HG03575 (cell line): ENCODE data around the gene LRIT2.
A peak's percentile ranks its signal among the peaks of the same experiment; 100 is the strongest.

Experiments used
- ATAC-seq: cut with Tn5 transposase; IDR thresholded peaks from one replicate; pipeline ENCODE4 v1.9.1; 2021; ENCODE audit not compliant: unreplicated experiment, insufficient number of reproducible peaks, low FRiP score; ENCODE audit errors: extremely low read depth

Gene LRIT2

DNA sequence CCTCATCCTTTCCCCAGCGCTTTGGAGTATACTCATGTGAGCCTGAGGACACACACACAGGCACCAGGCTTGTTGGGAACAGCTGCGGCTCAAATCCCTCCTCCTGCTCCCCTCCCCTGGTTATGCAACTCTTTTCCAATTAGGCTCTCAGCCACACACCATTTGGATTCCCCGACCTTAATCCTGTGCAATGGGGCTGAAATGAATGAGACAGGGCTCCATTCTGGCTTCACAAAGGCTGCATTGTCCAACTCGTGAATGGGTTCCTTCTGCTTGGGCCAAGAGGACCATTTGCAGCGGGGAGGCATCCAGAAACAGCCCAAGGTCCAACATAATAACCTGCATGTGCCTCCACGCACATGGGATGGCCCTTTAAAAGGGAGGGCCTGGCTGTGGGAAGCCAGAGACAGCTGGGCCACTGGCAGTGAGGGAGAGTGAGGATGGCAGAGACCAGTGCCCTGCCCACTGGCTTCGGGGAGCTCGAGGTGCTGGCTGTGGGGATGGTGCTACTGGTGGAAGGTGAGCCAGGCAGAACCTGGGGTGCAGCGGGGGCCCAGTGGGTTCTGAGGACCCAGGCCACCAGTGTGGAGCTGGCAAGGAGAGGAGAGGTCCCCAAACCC lies 19.4 kb upstream of the LRIT2 start, which contains the start of gene RGR:
Gene RGR (plus strand): TSS at position 403 of the 620 bp plus-strand sequence. CDS start 38 bp downstream, at position 441.
- no peak for ATAC-seq

DNA sequence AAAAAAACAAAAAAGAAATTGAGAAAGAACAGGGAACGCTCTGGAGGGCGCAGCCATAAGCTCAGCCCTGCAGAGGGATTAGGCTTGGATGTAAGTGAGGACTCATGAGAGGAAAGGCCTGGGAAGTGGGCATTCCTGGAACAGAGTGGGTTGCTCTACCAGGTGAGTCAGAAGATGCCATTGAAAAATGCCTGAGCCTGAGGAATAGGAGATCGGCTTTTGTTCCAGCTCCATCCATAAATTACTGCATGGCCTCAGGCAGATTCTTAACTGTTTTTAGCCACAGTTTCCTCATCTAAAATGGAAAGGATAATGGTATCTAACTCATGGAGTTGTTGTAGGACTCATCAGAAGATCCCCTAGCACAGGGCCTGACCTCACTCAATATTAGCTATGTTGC lies 18.4 kb upstream of the LRIT2 start:
- ATAC-seq = no peak

DNA sequence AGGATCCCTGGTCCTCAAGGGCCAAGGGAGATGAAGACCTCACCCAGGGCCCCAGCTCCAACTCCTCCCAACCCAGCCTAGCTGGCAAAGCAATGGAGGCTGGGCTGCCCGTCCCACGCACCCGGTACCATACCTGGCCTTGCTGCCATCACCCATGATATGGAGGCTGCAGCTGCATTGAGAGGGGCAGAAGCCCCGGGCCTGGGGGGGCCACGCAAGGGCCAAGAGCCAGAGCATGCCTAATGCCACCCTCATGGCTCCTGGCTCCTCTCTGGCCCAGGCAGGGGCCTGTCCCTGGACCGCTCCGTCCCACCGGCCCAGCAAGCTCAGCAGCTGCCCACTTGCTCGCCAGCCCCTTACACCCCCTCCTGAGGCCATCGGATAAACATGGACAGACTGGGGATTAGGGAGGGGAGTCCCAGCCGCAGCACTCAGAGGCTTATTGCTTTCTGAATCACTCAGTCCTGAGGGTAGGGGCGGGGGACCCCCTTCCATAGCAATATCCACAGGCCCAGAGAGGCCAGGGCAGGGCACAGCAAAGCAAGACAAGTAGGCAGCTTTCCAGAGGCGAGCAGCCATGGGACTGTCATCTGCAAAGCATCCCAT lies 15.9 kb upstream of the LRIT2 start, which contains the start of gene LRIT1:
Gene LRIT1 (minus strand): TSS at position 362 of the 606 bp plus-strand sequence. CDS start 107 bp downstream, at position 255.
- no peak for ATAC-seq

GRCh38 chr10:84238909-84239308 lies 13.6 kb upstream of the LRIT2 start:
- ATAC-seq = no peak

DNA sequence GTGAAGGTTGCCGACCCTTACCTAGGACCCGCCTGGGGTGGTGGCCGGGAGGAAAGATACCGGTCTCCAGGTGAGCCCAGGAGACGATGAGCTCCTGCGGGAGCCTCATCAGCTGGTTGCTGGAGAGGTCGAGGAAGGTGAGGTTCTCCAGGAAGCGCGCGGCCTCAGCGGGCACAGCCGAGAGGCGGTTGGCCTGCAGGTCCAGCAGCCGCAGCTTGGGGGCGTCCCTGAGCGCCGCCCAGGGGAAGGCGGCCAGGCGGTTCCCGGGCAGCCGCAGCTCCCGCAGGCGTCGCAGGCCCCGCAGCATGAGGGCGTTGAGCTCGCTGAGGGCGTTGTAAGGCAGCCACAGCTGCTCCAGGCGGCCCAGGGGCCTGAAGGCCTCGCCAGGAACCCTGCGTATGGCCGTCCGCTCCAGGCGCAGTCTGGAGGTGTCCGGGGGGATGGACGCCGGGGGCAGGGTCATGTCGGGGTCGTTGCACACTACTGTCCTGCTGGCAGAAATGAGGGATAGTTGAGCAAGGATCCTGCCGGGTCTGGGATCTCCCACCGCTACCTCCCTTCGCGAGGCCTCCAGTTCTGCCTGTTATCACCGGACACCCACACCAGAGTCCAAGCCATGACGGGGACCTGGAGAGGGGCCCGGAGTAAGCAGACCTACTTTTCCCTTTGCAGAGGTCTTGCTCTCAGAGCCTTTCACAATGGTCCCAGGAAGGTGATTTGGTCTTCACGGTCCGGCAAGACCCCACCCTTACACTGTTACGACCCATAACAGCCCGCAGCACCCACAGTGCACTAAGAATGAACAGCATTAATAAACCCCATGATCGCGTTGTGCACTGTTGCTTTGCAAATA lies 12.1 kb upstream of the LRIT2 start:
- no peak for ATAC-seq

GRCh38 chr10:84236807-84237198 lies 11.5 kb upstream of the LRIT2 start:
- ATAC-seq = no peak

- no peak for ATAC-seq
These were observed 9.8 kb upstream of the LRIT2 start for GRCh38 chr10:84235096-84235495.

DNA sequence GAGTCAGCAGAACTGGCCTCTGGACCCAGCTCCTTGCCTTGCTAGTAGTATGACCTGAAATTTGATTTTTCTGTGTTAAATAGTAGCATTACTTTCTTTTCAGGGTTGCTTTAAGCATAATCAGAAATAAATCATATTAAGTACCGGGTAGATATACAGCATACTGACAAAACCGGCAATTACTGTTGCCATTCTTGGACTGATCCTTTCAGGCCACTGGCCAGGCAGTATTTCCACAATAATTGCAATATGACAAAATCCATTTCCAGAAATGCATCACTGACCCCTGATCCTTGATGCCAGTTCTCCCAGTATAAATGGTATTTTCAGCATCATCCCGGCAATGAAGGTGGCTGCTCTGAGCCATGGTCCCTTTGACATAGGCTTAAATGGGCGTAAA lies 9.1 kb upstream of the LRIT2 start:
- no peak for ATAC-seq

- ATAC-seq = no peak
These were observed 8.6 kb upstream of the LRIT2 start for GRCh38 chr10:84233940-84234339.

- no peak for ATAC-seq
These were observed 7.0 kb upstream of the LRIT2 start for GRCh38 chr10:84232376-84232775.

DNA sequence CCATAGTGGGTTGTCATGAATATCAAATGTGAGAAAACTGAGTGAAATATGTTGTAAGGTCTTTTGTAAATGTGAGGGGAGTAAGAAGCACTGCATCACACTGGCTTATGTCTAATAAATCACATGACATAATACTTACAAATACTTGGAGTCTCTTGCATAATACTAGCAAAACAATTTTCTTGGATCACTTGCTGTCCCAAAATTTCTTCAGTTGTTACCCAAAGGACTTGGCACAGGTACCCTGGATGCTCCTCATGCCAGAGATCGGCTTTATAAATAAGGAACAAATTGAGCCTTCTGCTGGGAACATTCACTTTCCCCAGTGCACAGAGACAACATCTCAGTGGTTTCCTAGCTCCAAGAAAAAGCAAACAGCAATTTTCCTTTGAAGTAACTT lies 5.0 kb upstream of the LRIT2 start:
- ATAC-seq = no peak

DNA sequence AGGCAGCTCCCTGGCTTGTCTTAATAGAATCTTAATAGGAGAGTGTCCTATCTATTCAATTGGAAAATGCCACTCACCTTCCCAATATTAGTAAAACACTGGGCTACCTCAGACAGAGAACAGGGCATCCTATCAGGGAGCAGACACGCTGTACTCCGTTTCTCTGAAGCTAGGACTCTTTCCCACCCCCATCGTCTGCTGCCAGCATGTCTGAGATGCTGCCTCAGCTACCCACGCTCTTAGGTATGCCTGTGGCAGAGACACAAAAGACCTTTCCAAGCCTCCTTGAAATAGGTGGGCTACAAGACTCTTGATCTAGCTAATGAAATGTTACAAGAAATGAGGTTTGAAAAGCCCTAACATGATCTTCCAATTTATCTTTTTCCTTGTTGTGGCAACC lies 2.5 kb upstream of the LRIT2 start:
- ATAC-seq = no peak

- no peak for ATAC-seq
These were observed 1.3 kb upstream of the LRIT2 start for GRCh38 chr10:84226616-84227015.

DNA sequence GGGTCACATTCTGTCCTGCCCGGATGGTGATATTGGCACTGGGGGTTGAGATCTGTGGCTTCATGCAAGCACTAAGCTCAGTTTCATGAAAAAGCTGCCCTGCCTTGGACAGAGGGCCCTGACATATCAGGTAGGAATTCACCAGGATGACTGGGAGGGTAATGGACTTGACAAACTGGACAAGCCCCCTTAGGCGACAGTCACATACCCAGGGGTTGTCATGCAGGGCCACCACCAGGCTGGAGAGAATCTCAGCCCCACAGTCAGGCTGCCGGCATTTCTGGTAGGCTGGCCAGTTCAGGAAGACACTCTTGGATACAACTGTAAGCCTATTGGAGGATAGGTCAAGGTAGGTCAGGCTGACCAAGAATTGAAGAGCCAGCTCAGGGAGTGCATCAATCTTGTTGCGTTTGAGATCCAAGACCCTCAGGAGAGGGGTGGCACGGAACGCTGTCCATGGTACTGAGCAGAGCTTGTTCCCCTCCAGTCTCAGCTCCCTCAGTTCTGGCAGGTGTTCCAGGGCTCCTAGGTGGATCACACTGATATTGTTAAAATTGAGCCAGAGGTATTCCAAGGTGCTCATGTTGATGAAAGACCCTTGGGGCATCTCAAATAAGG lies 824 bp downstream of the LRIT2 start:
- no peak for ATAC-seq

DNA sequence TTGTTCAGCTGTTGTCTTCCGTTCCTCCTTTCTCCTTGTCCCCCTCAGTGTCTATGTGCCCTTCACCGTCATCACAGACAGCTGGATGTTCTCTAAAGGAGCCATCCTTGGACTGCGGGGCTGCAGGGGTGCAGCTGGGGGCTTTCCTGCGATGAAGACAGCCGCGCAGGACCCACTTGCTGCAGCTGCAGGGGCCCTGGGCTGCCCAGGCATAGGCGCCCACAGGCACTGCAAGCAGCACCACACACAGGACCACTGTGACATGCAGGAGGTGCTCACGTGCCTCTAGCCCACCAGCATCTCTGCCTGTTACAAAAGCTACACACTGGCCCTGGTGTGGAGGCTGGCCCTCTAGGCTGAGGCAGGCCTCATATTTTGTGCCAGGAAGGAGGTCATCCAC lies 3.4 kb downstream of the LRIT2 start:
- no peak for ATAC-seq

DNA sequence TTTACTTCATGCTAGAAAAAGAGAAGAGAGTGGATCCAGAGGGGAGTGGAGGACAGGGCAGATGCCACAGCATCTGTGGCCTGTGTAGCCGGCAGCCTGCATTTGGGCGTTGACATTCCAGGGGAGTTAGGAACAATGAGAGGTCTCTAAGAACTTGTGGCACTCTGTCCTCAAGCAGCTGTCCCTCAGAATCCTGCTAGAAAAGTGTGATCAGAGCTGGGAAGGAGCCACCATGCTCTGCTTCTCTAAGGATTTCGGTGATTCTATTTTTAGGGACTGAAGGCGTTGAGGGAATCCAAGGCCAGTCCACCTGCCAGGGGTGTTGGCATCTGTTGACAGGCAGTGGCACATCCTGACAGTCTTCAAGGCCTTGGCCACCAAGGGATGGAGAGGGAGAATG lies 7.6 kb downstream of the LRIT2 start:
- no peak for ATAC-seq

DNA sequence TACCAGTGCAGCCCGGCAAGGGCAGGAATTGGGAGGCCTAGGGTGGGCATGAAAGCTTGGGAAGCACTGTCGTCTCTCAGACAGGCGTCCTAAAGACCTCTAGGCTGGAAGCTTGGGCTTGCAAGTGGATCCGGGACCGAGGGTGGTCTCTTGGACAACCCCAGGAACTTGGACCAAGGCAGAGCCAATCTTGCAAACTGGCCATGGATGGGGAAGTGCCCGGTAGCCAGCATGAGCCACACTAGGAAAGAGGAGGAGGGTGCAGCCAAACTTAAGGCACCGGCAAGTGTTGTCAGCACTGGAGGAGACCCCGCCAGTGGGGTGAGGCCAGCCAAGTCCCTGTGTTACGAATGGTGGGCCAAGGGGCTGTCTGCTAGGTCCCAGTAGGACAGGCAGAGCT lies 8.5 kb downstream of the LRIT2 start:
- ATAC-seq = no peak

DNA sequence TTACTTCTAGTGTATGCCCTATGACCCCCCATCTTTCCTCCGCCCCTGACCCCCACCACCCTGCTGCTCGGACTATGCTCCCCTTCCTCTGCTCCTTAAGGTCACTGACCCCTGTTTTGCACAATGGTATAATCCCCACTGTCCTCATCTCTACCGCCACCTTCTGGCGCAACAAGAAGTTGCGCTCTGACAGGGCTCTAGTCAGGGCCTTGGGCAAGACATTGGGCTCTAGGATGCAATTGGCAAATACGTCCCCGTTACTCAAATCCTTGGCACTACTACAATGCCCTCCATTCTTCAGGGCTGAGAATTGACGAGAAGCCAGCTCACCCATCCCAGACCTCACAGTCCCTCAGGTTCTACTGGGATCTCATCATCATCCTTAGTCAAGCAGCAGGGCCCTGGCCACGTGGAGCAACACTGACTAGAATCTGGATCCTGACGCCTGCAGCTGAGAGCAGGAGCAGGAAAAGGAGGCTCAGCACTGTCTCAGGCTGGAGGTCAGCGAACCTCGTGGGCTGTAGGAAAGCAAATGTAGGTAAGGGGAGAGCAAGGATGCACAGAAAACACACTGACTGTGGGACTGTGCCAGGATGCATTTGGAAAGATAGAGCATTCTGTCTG lies 10.6 kb downstream of the LRIT2 start:
- ATAC-seq = peak; percentile 73

DNA sequence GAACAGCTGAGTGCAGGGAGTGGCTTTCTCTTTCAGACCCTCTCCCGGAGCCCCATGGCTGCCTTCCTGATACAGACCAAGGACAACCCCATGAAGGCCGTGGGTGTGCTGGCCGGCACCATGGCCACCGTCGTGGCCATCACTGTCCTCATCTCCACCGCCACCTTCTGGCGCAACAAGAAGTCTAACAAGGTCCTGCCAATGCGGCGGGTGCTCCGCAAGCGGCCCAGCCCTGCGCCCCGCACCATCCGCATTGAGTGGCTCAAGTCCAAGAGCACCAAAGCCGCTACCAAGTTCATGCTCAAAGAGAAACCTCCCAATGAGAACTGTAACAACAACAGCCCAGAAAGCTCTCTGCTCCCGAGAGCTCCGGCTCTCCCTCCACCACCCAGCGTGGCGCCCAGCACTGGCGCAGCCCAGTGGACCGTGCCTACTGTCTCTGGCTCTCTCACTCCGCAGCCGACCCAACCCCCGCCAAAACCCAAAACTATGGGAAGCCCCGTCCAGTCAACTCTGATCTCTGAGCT lies 11.2 kb downstream of the LRIT2 start:
- no peak for ATAC-seq
